Spleen (tissue), 11 donors: ENCODE results near the gene SCFD2. TPM values are rescaled to one million over a fixed set of nuclear protein-coding genes. Genes with fewer than 3 reads are reported as not detected.

Source experiments
- DNase-seq: peaks from one replicate; pipeline ENCODE4 v3.0.0-alpha.2; 2020
- H3K27ac ChIP-seq, 8 donors: fragments of 200-600 bp; sonication (generic) in 7 of 8; 1 replicate in 4 of 8; 2 replicates in 4 of 8; pipeline versions ENCODE4 v1.5.0 to v1.8.0; 2016 to 2021; ENCODE audit warnings: inconsistent platforms in 4 of 8, mild to moderate bottlenecking in 4 of 8, moderate library complexity in 1 of 8
- H3K27me3 ChIP-seq, 7 donors: fragments of 200-600 bp; sonication (generic) in 6 of 7; replicated peaks in 1 of 7; 1 replicate in 4 of 7; 2 replicates in 3 of 7; pipeline versions ENCODE4 v1.5.0 to v1.8.0; 2016 to 2021; ENCODE audit warnings: inconsistent platforms in 3 of 7, mild to moderate bottlenecking in 1 of 7
- H3K36me3 ChIP-seq, 6 donors: fragments of 200-600 bp; sonication (generic) in 5 of 6; 1 replicate in 4 of 6; 2 replicates in 2 of 6; pipeline versions ENCODE4 v1.5.0 to v1.8.0; 2016 to 2021; ENCODE audit warnings: inconsistent platforms in 2 of 6
- H3K4me1 ChIP-seq, 6 donors: fragments of 200-600 bp; sonication (generic) in 5 of 6; 1 replicate in 3 of 6; 2 replicates in 3 of 6; pipeline versions ENCODE4 v1.5.0 to v1.8.0; 2016 to 2021; ENCODE audit warnings: inconsistent platforms in 3 of 6
- H3K4me3 ChIP-seq, 8 donors: fragments of 200-600 bp; sonication (generic) in 7 of 8; 1 replicate in 4 of 8; 2 replicates in 4 of 8; pipeline versions ENCODE4 v1.5.0 to v1.8.0; 2016 to 2021; ENCODE audit warnings: inconsistent platforms in 4 of 8, mild to moderate bottlenecking in 4 of 8, moderate library complexity in 2 of 8
- H3K9me3 ChIP-seq, 8 donors: fragments of 200-600 bp; sonication (generic) in 7 of 8; 1 replicate in 4 of 8; 2 replicates in 4 of 8; pipeline versions ENCODE4 v1.5.0 to v1.8.0; 2016 to 2021; ENCODE audit warnings: inconsistent platforms in 4 of 8
- POLR2A ChIP-seq, 3 donors: fragments of 450-650 bp; IDR thresholded peaks; one replicate each; pipeline ENCODE4 v1.5.1; 2017; ENCODE audit warnings: antibody characterized with exemption in 3 of 3, mild to moderate bottlenecking in 1 of 3
- POLR2AphosphoS5 ChIP-seq, 3 donors: sonication (generic); formaldehyde crosslinking; IDR thresholded peaks; one replicate each; pipeline ENCODE4 v1.5.1; 2017; ENCODE audit warnings: antibody characterized with exemption in 3 of 3
- WGBS, 5 donors: extraction: QIAGEN DNeasy Blood & Tissue Kit in 3 of 5; methylation state at CpG; one replicate each; pipeline versions ENCODE4 v1.1.5 to v1.1.7; 2013 to 2018; 5-methylcytosine and 5-hydroxymethylcytosine counted together
- intact Hi-C: fragments of 100-400 bp; cut with DNase I; formaldehyde crosslinking; loops from one replicate; pipeline ENCODE4 v1.15.0; 2023; ENCODE audit warnings: low total_unique reads
- polyA plus RNA-seq, 3 donors: library from polyadenylated mRNA; stranded (reverse); fragments of 200-250 nt; gene quantifications; one replicate each; pipeline ENCODE4 v1.2.1, GENCODE V29; 2013
- total RNA-seq, 7 donors: library from RNA; depleted of rRNA in 3 of 7; stranded (reverse); fragments of >200 nt in 3 of 7; fragmentation: NEBNext Ultra II Directional in 4 of 7; extraction: Animal tissue kit (Norgen Biotek cat#: 25700) in 4 of 7; gene quantifications; one replicate each; pipeline versions ENCODE4 v1.1.0 to v1.2.1, GENCODE V29; 2016 to 2021
- TF ChIP-seq, protein P1 (sequence below), 11 experiments: fragments of 200-600 bp in 7 of 11; fragments of 450-650 bp in 4 of 11; sonication (generic) in 4 of 11; IDR thresholded peaks in 8 of 11; conservative IDR thresholded peaks in 3 of 11; 1 replicate in 7 of 11; 2 replicates in 4 of 11; pipeline versions ENCODE4 v1.4.0 to v1.8.0; 2016 to 2021; ENCODE audit warnings: antibody characterized with exemption in 11 of 11, inconsistent platforms in 4 of 11, mild to moderate bottlenecking in 1 of 11
- donor health status: healthy with polysubstance abuse.
- donor health status: DM: no; HTN: no; CAD: no; lungs with moderate emphysema.
- donor health status: DM: no; HTN: no; CAD: no.
- donor health status: Bipolar disorder and iron deficiency.
- donor health status: healthy.
- donor health status: DM: no; HTN: no; CAD: no.
- donor health status: DM: yes; HTN: yes; CAD: no.

The SCFD2 gene
- total and polyA plus RNA-seq, 10 donors: 3.6 to 42.1 (median 21.1) TPM

DNA sequence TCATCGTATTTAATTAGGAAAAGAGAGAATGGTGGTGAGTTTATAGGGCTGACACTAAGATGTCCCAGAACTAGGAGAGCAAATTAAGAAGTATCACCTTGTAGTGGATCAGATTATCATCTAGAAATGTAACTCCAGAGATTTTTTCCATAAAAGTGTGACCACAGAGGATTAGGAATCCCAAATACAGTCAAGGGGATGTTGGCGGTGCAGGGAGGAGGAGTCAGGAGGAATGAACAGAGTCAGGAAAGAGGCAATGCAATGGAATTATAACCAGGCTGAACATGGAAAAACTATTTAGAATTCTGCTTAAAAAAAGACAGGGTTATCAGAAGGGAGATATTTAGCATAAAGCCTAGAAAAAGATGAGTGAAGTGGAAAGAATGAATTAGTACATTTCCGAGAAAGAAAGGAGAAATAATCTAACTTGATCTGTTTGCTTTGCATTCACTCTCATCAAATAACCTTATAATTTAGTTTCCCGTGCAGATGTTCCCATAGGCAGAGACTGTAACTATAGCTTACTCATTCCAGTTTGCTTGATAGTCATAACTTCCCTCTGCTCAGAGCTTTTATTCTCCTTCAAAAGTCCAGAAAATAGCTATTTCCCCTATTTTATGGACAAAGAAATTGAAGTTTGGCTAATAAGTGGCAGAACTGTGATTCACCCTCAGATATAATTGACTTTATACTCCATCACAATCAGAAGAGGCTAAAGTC lies 56.4 kb downstream of the SCFD2 start:
- intact Hi-C loops: no loop called here
- DNase-seq: no peak
- peaks cover 0 to 12% (median 4%) of the 10 kb centered on the region in 6 donors for H3K4me1 ChIP-seq
- H3K36me3 ChIP-seq: peaks cover 0 to 50% (median 2%) of the 10 kb centered on the region in 6 donors
- no peak overlapping the region for H3K27ac ChIP-seq
- TF ChIP-seq, protein P1, sequence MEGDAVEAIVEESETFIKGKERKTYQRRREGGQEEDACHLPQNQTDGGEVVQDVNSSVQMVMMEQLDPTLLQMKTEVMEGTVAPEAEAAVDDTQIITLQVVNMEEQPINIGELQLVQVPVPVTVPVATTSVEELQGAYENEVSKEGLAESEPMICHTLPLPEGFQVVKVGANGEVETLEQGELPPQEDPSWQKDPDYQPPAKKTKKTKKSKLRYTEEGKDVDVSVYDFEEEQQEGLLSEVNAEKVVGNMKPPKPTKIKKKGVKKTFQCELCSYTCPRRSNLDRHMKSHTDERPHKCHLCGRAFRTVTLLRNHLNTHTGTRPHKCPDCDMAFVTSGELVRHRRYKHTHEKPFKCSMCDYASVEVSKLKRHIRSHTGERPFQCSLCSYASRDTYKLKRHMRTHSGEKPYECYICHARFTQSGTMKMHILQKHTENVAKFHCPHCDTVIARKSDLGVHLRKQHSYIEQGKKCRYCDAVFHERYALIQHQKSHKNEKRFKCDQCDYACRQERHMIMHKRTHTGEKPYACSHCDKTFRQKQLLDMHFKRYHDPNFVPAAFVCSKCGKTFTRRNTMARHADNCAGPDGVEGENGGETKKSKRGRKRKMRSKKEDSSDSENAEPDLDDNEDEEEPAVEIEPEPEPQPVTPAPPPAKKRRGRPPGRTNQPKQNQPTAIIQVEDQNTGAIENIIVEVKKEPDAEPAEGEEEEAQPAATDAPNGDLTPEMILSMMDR (IDR thresholded peaks at IDR 0.05 in 8 of 11, conservative IDR thresholded peaks at IDR 0.05 in 3 of 11): no peak
- no peak for TF ChIP-seq POLR2A (IDR thresholded peaks at IDR 0.05)
- no peak for TF ChIP-seq POLR2AphosphoS5 (IDR thresholded peaks at IDR 0.05)
- no peak overlapping the region for H3K4me3 ChIP-seq
- H3K9me3 ChIP-seq: peaks cover 0 to 8% (median 2%) of the 10 kb centered on the region in 8 donors
- H3K27me3 ChIP-seq: no peaks in the 10 kb centered on the region
- WGBS, 5 donors: 88 to 94% (median 93%) methylated on average over 4 of the region's 4 CpGs

DNA sequence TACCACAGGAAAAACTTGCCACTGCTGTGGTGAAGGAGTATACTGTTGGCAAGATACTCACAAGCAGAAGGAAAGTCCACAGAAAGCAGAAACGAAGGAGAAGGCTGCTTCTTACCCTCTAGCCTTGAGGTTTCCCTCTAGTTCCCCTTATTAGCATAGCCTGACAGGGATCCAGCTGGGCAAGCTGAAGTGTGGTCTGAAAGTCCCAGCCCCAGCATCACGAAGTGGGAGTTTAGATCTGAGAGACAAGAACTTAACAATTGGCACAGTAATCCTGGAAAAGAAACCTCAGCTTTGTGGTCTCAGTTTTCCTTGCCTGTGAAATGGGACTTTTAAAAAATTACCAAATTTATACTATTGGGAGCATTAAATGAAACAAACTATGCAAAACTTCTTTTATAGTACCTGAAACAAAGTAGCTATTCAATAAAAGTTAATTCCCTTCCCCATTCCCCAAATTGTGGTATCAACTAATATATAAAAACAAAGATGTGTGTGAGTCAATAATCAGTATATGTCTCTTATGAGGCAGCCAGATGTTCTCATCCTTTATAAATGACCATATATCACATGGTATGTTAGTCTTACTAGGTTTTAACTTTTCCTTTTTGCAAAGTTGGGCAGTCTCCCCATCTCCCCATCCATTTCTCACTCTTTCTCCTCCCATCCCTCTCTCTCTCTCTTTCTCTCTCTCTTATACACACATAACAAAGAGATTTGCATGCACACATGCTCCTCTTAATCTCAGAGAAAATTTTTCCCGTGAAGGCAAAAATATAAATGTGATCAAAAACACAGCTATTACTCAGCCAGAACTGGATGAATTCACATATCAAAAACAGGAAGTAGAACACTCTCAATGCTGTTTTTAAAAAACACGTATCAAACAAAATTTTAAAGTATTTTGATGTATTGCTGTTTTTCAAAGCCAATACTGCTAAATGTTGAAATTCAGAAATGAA lies 57.8 kb downstream of the SCFD2 start:
- Histone ChIP-seq H3K27ac (no peak overlapping the region), H3K27me3 (no peaks in the 10 kb centered on the region), H3K36me3 (peaks cover 0 to 47% (median 2%) of the 10 kb centered on the region in 6 donors), H3K4me1 (peaks cover 0 to 12% (median 4%) of the 10 kb centered on the region in 6 donors), H3K4me3 (no peak overlapping the region), H3K9me3 (peaks cover 0 to 17% (median 7%) of the 10 kb centered on the region in 8 donors)
- intact Hi-C loops: no loop called here
- TF ChIP-seq POLR2AphosphoS5 (IDR thresholded peaks at IDR 0.05): no peak
- TF ChIP-seq, protein P1 (IDR thresholded peaks at IDR 0.05 in 8 of 11, conservative IDR thresholded peaks at IDR 0.05 in 3 of 11): no peak
- WGBS, 5 donors: 27 to 37% (median 31%) methylated on average over 4 of the region's 4 CpGs
- no peak for DNase-seq

GRCh38 chr4:53307210-53307609 lies 58.7 kb downstream of the SCFD2 start:
- Histone ChIP-seq H3K36me3 (peaks cover 0 to 42% (median 2%) of the 10 kb centered on the region in 6 donors), H3K27me3 (no peaks in the 10 kb centered on the region), H3K4me1 (peaks cover 0 to 12% (median 4%) of the 10 kb centered on the region in 6 donors), H3K9me3 (peaks cover 0 to 24% (median 9%) of the 10 kb centered on the region in 8 donors), H3K4me3 (no peak overlapping the region), H3K27ac (peak overlapping the region in 2 of 8 donors; percentile 0 to 13)
- intact Hi-C loops: no loop called here
- 95 to 100% (median 98%) methylated on average over 1 of the region's 1 CpG for WGBS, 5 donors
- TF ChIP-seq, protein P1 (IDR thresholded peaks at IDR 0.05 in 8 of 11, conservative IDR thresholded peaks at IDR 0.05 in 3 of 11): no peak
- TF ChIP-seq POLR2AphosphoS5 (IDR thresholded peaks at IDR 0.05) (no peak), POLR2A (IDR thresholded peaks at IDR 0.05) (no peak)
- no peak for DNase-seq
